DOHH2 (cell line): Measurements from ENCODE around the gene CCDC51.

Experiments used
- EZH2phosphoT487 ChIP-seq: fragments of 200-600 bp; sonication (generic); IDR thresholded peaks from 2 replicates; pipeline ENCODE4 v1.6.1; 2017; ENCODE audit warnings: borderline replicate concordance, mild to moderate bottlenecking, antibody characterized with exemption, low read length, moderate library complexity, mixed read lengths
- TF ChIP-seq, protein P1 (sequence below): fragments of 200-600 bp; sonication (generic); IDR thresholded peaks from one replicate; pipeline ENCODE4 v1.5.1; 2014; ENCODE audit warnings: antibody characterized with exemption, mild to moderate bottlenecking, low read depth, low read length; ENCODE audit not compliant: poor library complexity, severe bottlenecking

DNA sequence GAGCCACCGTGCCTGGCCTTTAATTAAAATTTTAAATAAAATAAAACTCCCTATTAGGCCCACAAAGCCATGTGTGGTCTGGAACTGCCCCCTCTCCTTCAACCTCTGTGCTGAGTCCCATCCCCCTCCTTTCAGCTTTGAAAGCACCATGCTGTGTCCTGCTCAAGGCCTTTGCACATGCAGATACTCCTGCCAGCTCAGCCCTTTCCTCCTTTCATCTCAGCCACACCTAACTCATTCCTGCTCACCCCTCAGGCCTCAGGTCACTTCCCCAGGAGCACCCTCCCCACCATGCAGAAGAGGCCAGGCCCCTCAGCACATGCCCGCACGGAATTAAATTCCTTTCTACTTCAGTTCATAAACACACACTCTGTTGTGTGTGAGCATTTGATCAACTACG lies 34.7 kb upstream of the CCDC51 start:
- TF ChIP-seq, protein P1, sequence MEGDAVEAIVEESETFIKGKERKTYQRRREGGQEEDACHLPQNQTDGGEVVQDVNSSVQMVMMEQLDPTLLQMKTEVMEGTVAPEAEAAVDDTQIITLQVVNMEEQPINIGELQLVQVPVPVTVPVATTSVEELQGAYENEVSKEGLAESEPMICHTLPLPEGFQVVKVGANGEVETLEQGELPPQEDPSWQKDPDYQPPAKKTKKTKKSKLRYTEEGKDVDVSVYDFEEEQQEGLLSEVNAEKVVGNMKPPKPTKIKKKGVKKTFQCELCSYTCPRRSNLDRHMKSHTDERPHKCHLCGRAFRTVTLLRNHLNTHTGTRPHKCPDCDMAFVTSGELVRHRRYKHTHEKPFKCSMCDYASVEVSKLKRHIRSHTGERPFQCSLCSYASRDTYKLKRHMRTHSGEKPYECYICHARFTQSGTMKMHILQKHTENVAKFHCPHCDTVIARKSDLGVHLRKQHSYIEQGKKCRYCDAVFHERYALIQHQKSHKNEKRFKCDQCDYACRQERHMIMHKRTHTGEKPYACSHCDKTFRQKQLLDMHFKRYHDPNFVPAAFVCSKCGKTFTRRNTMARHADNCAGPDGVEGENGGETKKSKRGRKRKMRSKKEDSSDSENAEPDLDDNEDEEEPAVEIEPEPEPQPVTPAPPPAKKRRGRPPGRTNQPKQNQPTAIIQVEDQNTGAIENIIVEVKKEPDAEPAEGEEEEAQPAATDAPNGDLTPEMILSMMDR, result no peak
- TF ChIP-seq EZH2phosphoT487, result no peak
